Hematopoietic multipotent progenitor cell treated with erythropoietin and hydrocortisone succinate and interleukin-3 and kit ligand, for 6 days (in vitro differentiated cells): ENCODE results near the gene CSNK2B.
"Not testable (repeated sequence)": the region's sequence is repeated elsewhere in the genome, so short reads cannot be mapped to it uniquely, and the experiment has no call there.

Source experiments
- DNase-seq: peaks from one replicate; pipeline ENCODE4 v3.0.0-alpha.2; 2015

Gene CSNK2B

GRCh38 chr6:31691078-31691463, 25.2 kb downstream of the CSNK2B start:
- no peak for DNase-seq

GRCh38 chr6:31691564-31692108, 25.8 kb downstream of the CSNK2B start:
- DNase-seq, result no peak

DNA sequence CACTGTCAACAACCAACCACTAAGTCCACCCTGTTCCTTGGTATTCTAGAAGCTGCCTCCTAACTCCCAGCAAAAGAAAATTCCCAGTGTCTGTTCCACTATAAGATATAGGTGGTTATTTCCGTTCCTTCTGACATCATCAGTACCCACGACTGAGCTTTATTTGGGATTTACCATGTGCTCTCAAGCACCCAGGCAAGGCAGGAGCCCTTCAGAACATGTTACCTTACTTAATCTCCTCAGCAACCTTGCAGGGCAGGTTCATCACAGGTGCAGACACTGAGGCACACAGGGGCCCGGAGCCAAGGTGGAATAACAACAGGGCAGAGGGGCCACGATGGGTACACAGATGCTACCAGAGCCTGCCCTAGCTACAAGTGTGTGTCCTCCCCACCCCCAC, 26.5 kb downstream of the CSNK2B start:
- DNase-seq, result no peak

- DNase-seq, result no peak
Observed at GRCh38 chr6:31692886-31693285, 27.0 kb downstream of the CSNK2B start.

DNA sequence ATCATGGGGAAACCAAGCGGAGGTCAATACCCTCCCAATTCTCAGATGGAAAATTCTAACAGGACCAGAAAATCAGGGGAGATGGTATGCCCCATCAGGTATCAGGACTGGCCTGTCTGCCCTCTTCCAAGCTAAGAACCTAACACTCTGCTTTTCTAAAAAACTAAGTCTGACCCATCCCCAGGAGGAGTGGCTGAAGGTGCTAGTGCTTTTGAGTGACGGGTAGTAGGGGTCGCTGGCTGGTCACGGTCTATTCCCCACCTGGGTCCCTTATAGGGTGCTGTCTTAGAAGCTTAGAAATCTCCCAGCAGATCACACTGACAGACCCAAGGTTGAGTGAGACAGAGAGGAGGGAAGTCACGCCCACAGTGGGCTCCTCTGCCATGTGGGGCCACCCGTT, 27.7 kb downstream of the CSNK2B start:
- DNase-seq, result no peak

- no peak for DNase-seq
Observed at GRCh38 chr6:31697555-31697954, 31.7 kb downstream of the CSNK2B start.

- DNase-seq, result no peak
Observed at GRCh38 chr6:31700740-31701401, 35.0 kb downstream of the CSNK2B start.

DNA sequence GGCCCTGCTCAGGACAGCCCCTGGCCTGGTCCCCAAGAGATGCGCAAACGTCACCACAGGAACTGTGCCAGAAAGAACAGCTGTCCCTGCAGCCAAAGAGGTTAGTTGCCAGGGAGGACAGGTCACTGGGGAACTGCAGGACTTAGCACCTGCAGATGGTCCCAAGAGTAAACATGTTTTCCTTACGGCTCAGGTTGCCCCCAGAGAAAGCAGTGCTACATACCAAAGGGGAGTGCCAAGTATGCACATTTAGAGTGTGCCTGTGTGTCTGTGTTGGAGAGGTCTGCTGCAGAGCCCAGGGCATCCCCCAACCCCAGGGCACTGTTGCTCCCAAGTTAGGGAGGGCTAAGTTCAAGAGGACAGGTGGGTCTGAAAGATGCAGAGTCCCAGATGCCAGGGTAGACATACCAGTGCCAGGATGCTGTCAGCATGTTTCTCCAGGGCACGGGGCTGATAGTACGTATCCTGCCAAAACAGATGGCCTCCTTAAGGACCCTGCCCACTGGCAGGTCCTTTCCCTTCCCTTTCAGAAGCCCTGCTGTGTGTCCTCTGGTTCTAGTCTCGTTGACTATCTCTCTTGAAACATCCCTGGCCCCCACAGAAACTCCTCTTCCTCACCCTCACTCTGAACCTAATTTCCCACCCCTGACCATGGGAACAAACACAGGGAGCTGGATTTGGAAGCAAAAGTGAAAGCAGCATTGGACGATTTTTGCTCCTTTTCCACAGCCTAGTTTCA, 36.0 kb downstream of the CSNK2B start:
- peak; percentile 56 for DNase-seq

GRCh38 chr6:31702405-31702818, 36.5 kb downstream of the CSNK2B start:
- no peak for DNase-seq

DNA sequence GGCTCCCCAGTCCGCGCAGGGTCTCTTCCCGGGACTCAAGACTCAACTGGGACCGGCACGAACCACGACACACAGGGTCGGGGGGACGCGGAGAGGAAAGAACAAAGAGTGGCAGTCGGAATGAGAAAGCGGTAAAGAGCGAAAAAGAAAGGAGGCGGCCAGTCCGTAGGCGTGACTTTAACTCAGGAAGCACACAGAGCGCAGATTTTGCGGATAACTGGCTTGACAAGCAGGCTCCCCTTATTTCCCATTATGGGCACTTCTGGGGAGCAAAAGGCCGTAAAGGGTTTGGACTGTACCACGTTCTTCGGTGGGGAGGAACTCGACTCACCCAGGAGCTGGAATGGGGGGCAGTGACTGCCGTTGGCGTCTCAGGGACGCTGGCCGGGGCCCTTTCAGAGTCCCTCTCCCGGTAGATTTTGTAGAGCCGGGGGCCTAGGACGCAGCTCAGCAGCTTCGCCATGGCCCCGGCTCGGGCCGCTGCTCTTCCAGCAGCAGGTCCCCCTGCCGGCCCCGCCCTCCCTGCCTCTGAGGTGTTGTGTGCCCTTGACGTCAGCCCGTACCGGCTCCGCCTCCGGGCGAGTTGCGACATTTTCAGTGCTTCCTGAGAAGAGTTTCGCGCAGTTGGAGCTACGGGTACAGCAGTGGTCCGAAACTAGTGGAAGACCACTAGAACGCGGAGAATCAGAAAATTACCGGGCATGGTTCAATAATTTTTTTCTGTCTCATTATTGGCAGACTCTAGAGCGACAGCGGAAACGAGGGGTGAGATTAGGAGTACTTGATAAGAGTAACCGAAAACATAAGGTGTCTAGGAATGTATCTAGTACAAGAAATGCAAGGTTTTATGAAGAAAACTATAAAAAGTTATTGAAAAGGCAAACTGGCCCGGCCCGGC, 37.2 kb downstream of the CSNK2B start, which contains the start of gene ABHD16A:
Gene ABHD16A (minus strand): TSS at position 506 of the 898 bp plus-strand sequence. CDS start 43 bp downstream, at position 463.
- peak; percentile 99 for DNase-seq

DNA sequence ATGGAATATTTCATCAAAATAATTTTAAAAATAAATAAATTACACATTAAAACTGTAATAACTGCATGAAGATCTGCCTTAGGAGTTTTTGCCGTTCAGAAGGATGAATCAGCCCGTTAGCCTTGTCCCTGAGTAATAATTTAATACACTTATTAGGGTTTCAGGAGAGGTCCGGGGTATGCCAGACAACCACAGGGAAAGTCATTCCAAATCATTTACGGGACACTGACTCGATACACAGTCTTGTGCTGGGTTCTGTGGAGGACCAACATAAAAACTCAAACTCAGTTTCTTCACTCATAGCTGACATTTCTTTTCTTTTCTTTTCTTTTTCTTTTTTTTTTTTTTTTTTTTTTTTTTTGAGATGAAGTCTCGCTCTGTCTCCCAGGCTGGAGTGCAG, 40.1 kb downstream of the CSNK2B start:
- DNase-seq, result no peak

- no peak for DNase-seq
Observed at GRCh38 chr6:31706599-31706998, 40.7 kb downstream of the CSNK2B start, which contains the start of gene LY6G6F. Gene LY6G6F (plus strand): TSS chr6:31706866. CDS start chr6:31706907, 41 bp downstream.

GRCh38 chr6:31707701-31708100, 41.8 kb downstream of the CSNK2B start:
- DNase-seq, result no peak

DNA sequence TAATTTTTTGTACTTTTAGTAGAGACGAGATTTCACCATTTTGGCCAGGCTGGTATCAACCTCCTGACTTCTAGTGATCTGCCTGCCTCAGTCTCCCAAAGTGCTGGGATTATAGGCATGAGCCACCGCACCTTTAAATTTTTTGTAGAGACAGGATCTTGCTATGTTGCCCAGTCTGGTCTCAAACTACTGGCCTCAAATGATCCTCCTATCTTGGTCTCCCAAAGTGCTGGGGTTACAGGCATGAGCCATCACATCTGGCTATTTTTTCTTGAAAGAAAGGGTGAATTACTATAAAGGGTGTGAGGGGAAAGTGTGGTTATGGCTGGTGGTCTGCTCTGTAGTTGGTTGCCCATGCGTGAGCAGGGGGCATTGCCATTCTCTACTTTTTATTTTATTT, 42.3 kb downstream of the CSNK2B start:
- no peak for DNase-seq

DNA sequence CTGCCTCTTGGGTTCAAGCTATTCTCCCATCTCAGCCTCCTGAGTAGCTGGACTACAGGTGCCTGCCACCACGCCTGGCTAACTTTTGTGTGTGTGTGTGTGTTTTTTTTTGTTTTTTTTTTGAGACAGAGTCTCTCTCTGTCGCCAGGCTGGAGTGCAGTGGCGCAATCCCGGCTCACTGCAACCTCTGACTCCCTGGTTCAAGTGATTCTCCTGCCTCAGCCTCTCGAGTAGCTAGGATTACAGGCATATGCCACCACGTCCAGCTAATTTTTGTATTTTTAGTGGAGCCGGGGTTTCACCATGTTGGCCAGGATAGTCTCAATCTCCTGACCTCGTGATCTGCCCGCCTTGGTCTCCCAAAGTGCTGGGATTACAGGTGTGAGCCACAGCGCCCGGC, 43.3 kb downstream of the CSNK2B start:
- not testable (repeated sequence) for DNase-seq

DNA sequence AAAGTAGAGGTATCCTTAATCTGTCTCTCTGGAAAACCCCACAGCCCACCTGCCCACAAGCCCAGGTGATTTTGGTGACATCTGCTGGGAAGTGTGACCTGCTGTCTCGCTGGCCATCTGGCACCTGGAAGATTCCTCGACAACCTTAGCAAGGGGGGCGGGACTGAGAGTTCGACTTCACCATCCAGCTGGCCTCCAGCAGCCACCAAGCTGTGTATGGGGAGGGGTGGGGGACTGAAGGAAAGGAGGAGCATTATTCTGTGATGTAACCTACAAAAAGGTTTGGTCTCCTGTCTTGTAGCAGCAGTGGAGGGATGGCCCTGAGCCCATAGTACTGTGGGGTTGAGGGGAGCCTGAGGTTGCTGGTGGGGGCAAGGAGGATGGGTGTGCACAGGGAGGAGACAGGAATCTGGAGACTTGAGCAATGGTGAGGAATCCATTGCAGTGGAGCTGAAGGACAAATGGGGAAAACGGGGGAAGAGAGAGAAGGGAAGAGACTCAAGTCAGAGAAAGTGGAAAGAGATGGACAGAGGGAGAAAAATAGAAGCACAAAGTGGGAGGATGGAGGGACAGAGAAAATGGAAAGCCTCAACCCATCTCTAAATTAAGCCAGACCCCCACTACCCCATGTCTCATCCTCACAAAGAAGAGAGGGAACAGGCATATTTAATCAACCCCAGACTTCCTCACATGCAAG, 44.8 kb downstream of the CSNK2B start:
- DNase-seq, result peak; percentile 43

DNA sequence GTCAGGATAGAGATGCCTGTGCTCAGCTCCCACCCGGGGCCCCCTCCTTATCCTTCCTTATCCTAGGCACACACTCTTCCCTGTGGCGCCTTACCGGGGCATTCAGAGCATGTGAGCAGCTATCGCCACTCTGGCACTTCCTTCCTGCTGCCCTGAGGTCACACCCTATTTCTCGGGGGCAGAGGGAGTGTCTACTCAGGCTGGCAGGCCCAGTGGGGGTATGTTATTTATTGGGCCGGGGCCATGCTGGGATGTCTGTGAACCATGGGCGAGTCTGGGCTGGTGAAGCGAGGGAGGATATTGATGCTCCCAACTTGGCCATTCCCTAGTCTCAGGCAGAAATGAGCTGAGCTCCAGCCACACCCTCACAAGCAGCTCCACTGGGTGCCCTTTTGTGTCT, 45.4 kb downstream of the CSNK2B start:
- peak; percentile 92 for DNase-seq

GRCh38 chr6:31712296-31712695, 46.4 kb downstream of the CSNK2B start:
- DNase-seq, result peak; percentile 76

DNA sequence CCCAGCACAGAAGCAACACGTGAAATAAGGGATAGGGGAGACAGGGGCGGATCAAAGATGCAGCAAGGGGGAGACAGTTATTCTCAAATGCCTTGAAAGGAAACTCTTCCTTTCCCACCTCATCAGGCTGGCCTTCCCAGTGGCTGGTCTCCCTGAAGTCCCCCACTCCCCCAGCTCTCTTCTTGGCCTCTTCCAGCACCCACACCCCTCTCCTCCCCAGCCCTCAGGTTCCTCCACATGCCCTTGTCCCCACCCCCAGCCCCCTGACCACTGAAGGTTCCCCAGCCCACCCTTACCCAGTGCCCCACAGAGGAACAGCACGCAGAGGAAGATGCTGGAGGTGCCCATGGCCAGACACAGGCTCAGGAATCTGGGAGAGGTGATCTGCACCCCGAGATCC, 47.6 kb downstream of the CSNK2B start:
- DNase-seq, result no peak

- no peak for DNase-seq
Observed at GRCh38 chr6:31713991-31714684, 48.3 kb downstream of the CSNK2B start.
